ENCODE measurements around the gene DPP6.

- TF ChIP-seq CTCF (IDR thresholded peaks at IDR 0.05) (no peak), EZH2 (IDR thresholded peaks at IDR 0.05) (no peak)
Measured at GRCh38 chr7:154472343-154472742, 420.1 kb downstream of the DPP6 start.

Measured in neural progenitor cell (in vitro differentiated cells).